CD4-positive, alpha-beta memory T cell (primary cell): ENCODE results near the gene TLL1. TPM values are rescaled to one million over a fixed set of nuclear protein-coding genes. Genes with fewer than 3 reads are reported as not detected.

Experiments used
- CTCF ChIA-PET: fragments of 350-600 bp; sonication (Branson Sonifier 250); formaldehyde crosslinking; loops from one replicate; lab custom pipeline; 2021; ENCODE audit warnings: inconsistent platforms; ENCODE audit not compliant: partially characterized antibody; lab: Charles Lee
- POLR2A ChIA-PET: fragments of 350-600 bp; sonication (Branson Sonifier 250); formaldehyde crosslinking; loops from one replicate; lab custom pipeline; 2021; ENCODE audit not compliant: partially characterized antibody; lab: Charles Lee
- DNase-seq, 5 donors: peaks; one replicate each; pipeline versions ENCODE4 v3.0.0 to v3.0.0-alpha.2; 2020 to 2022; ENCODE audit warnings: mixed read lengths in 1 of 5
- H3K27ac ChIP-seq: one replicate; pipeline ENCODE4 v1.7.0; 2013; ENCODE audit warnings: low read depth, low read length
- H3K27me3 ChIP-seq: 2 replicates; pipeline ENCODE4 v1.7.0; 2013; ENCODE audit warnings: mild to moderate bottlenecking, low read length, moderate library complexity; ENCODE audit not compliant: insufficient read depth
- H3K36me3 ChIP-seq: 2 replicates; pipeline ENCODE4 v1.7.0; 2013; ENCODE audit warnings: mild to moderate bottlenecking, low read length, moderate library complexity; ENCODE audit not compliant: insufficient read depth
- H3K4me1 ChIP-seq: 2 replicates; pipeline ENCODE4 v1.7.0; 2013; ENCODE audit warnings: mild to moderate bottlenecking, low read length, moderate library complexity; ENCODE audit not compliant: insufficient read depth
- H3K4me3 ChIP-seq, 2 donors: one replicate each; pipeline ENCODE4 v1.7.0; 2013; ENCODE audit warnings: low read length in 2 of 2, mild to moderate bottlenecking in 1 of 2
- H3K9me3 ChIP-seq, 2 donors: one replicate each; pipeline ENCODE4 v1.7.0; 2013; ENCODE audit warnings: low read length in 2 of 2, control low read depth in 1 of 2; ENCODE audit not compliant: control insufficient read depth in 1 of 2
- H3K27ac Mint-ChIP-seq, 7 donors: one replicate each; pipeline ENCODE4 v1.8.0; 2020 to 2021; ENCODE audit warnings: mixed read lengths in 7 of 7, mild to moderate bottlenecking in 6 of 7, inconsistent platforms in 3 of 7, moderate library complexity in 3 of 7
- H3K27me3 Mint-ChIP-seq, 2 donors: one replicate each; pipeline ENCODE4 v1.8.0; 2020 to 2021; ENCODE audit warnings: mixed read lengths in 2 of 2
- H3K36me3 Mint-ChIP-seq, 2 donors: one replicate each; pipeline ENCODE4 v1.8.0; 2020 to 2021; ENCODE audit warnings: mixed read lengths in 2 of 2, inconsistent platforms in 1 of 2, mild to moderate bottlenecking in 1 of 2
- H3K4me1 Mint-ChIP-seq, 4 donors: one replicate each; pipeline ENCODE4 v1.8.0; 2020 to 2021; ENCODE audit warnings: mixed read lengths in 4 of 4, mild to moderate bottlenecking in 1 of 4
- H3K4me3 Mint-ChIP-seq, 8 donors: one replicate each; pipeline ENCODE4 v1.8.0; 2020 to 2021; ENCODE audit warnings: mixed read lengths in 8 of 8, mild to moderate bottlenecking in 7 of 8, moderate library complexity in 6 of 8, inconsistent platforms in 3 of 8
- H3K9me3 Mint-ChIP-seq, 8 donors: one replicate each; pipeline ENCODE4 v1.8.0; 2020 to 2021; ENCODE audit warnings: mixed read lengths in 8 of 8, mild to moderate bottlenecking in 5 of 8, inconsistent platforms in 3 of 8, moderate library complexity in 1 of 8
- intact Hi-C: fragments of 100-400 bp; cut with micrococcal nuclease; formaldehyde crosslinking; loops from one replicate; pipeline ENCODE4 v1.15.1; 2023
- polyA plus RNA-seq, 2 donors: library from polyadenylated mRNA; unstranded; fragments of 300-500 nt; fragmentation: Illumina TruSeq; gene quantifications; one replicate each; pipeline ENCODE4 v1.2.3, GENCODE V29; 2021
- total RNA-seq, 2 experiments: library from RNA; stranded (reverse); gene quantifications; one replicate each; pipeline ENCODE4 v1.2.3, GENCODE V29; 2021

The TLL1 gene
- total and polyA plus RNA-seq, 4 experiments from 2014 or later, result not detected

DNA sequence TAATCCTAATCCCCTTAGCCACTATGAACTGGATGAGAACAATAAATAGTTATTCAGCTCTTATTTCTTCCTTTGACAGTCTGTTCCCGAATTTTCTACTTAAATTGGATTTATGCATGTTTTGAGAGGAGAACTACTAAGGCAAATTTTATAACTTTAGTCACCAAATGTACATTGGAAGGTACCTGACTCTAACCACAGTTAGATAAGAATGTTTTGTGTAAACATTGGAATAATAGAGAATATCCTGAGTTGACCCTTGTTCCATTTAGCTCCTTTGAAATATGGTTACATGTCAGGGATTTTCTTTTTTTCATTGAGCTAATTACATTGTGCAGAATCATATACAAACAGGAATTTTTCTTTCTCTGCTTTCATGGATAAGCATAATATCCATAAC is 202.6 kb downstream of the TLL1 start:
- Mint-ChIP-seq H3K27me3 (no peaks in the 10 kb centered on the region), H3K9me3 (peaks cover 0 to 2% (median 0%) of the 10 kb centered on the region in 8 donors), H3K36me3 (no peaks in the 10 kb centered on the region), H3K4me1 (no peaks in the 10 kb centered on the region), H3K4me3 (no peak overlapping the region), H3K27ac (no peak overlapping the region)
- CTCF ChIA-PET, result no interaction called here
- Histone ChIP-seq H3K4me3 (no peak overlapping the region), H3K27me3 (no peaks in the 10 kb centered on the region), H3K36me3 (no peaks in the 10 kb centered on the region), H3K4me1 (no peaks in the 10 kb centered on the region), H3K27ac (no peak overlapping the region), H3K9me3 (no peaks in the 10 kb centered on the region)
- intact Hi-C loops, result no loop called here
- POLR2A ChIA-PET, result no interaction called here
- DNase-seq, result no peak

DNA sequence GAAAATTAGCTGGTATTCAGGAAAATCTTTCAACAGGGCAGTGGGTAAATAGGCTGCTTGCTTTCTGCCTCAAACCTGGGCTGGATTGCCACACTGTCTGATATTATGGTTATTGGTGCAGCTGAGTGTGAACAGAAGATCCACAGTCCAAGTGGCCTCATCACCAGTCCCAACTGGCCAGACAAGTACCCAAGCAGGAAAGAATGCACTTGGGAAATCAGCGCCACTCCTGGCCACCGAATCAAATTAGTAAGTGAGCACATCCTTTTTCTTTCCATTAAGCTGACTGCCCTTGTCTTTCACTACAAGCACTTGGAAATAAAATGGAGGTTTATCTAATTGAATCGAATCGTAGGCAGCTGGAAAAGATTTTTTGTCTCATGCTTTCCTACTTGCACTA is 204.7 kb downstream of the TLL1 start:
- H3K9me3 Mint-ChIP-seq, result peaks cover 0 to 5% (median 0%) of the 10 kb centered on the region in 8 donors
- CTCF ChIA-PET, result interaction anchor here (1.0 kb wide), 1 partner anchor 11 kb away, joined by 4 read pairs; no protein-coding TSS in a partner anchor
- H3K27me3 ChIP-seq, result no peaks in the 10 kb centered on the region
- no peak overlapping the region for H3K27ac ChIP-seq
- H3K9me3 ChIP-seq, result no peaks in the 10 kb centered on the region
- intact Hi-C loops, result no loop called here
- POLR2A ChIA-PET, result no interaction called here
- H3K4me3 Mint-ChIP-seq, result no peak overlapping the region
- no peak overlapping the region for H3K4me3 ChIP-seq
- H3K36me3 Mint-ChIP-seq, result no peaks in the 10 kb centered on the region
- H3K4me1 ChIP-seq, result no peaks in the 10 kb centered on the region
- H3K27ac Mint-ChIP-seq, result no peak overlapping the region
- no peaks in the 10 kb centered on the region for H3K4me1 Mint-ChIP-seq
- no peak for DNase-seq
- H3K27me3 Mint-ChIP-seq, result no peaks in the 10 kb centered on the region
- no peaks in the 10 kb centered on the region for H3K36me3 ChIP-seq

DNA sequence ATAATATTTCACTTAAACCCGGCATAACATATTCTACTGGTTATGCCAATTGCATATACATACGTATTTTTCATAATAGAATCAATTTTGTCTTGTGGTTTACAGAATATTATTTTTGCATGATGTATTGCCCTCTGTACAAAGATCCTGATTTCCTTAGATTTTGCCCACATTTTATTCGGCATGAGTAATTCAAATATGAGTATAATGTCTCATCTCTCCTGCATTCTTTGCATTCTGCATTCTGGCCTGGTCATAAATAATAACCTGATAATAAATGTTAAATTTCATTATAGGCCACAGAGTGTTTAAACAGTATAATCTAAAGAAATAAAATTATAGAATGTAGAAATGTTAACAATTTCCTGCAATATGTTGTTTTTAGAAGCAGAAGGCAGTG is 205.3 kb downstream of the TLL1 start:
- intact Hi-C loops, result no loop called here

DNA sequence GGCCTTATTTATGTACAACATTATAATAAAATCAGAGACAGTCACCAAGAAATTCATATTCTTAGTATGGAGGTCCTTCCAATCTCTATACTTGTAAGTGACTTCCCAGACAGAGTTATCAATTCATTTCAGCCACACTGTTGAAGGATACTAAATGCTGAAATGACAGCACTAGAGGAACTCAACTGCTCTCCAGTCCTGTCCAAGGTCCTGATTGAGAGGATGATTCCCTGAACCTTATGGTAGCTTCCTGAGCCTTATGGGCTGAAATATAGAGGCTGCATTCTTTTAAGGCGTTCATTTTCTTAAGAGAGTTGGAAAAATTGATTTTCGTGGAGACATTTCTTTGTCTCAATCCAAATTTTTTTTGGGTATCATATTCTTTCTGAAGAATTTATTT is 205.9 kb downstream of the TLL1 start:
- no peaks in the 10 kb centered on the region for H3K27me3 Mint-ChIP-seq
- intact Hi-C loops, result no loop called here
- H3K4me1 ChIP-seq, result no peaks in the 10 kb centered on the region
- no peak overlapping the region for H3K27ac ChIP-seq
- H3K4me3 ChIP-seq, result no peak overlapping the region
- DNase-seq, result no peak
- no peaks in the 10 kb centered on the region for H3K4me1 Mint-ChIP-seq
- H3K27ac Mint-ChIP-seq, result no peak overlapping the region
- H3K4me3 Mint-ChIP-seq, result no peak overlapping the region
- ChIA-PET POLR2A (no interaction called here), CTCF (no interaction called here)
- no peaks in the 10 kb centered on the region for H3K27me3 ChIP-seq
- peaks cover 0 to 5% (median 0%) of the 10 kb centered on the region in 8 donors for H3K9me3 Mint-ChIP-seq
- H3K36me3 Mint-ChIP-seq, result no peaks in the 10 kb centered on the region
- no peaks in the 10 kb centered on the region for H3K9me3 ChIP-seq
- H3K36me3 ChIP-seq, result no peaks in the 10 kb centered on the region

More for the DNA sequence above, 205.3 kb downstream of the TLL1 start:
- Mint-ChIP-seq H3K27ac (no peak overlapping the region), H3K27me3 (no peaks in the 10 kb centered on the region), H3K4me1 (no peaks in the 10 kb centered on the region), H3K4me3 (no peak overlapping the region), H3K36me3 (no peaks in the 10 kb centered on the region), H3K9me3 (peaks cover 0 to 5% (median under 1%) of the 10 kb centered on the region in 8 donors)
- ChIA-PET POLR2A (no interaction called here), CTCF (no interaction called here)
- Histone ChIP-seq H3K9me3 (no peaks in the 10 kb centered on the region), H3K27ac (no peak overlapping the region), H3K4me3 (no peak overlapping the region), H3K36me3 (no peaks in the 10 kb centered on the region), H3K4me1 (no peaks in the 10 kb centered on the region), H3K27me3 (no peaks in the 10 kb centered on the region)
- DNase-seq, result no peak

GRCh38 chr4:166087569-166087968 is 214.5 kb downstream of the TLL1 start:
- Histone ChIP-seq H3K9me3 (no peaks in the 10 kb centered on the region), H3K4me3 (no peak overlapping the region), H3K27me3 (no peaks in the 10 kb centered on the region), H3K36me3 (no peaks in the 10 kb centered on the region), H3K27ac (no peak overlapping the region), H3K4me1 (no peaks in the 10 kb centered on the region)
- no peaks in the 10 kb centered on the region for H3K27me3 Mint-ChIP-seq
- ChIA-PET CTCF (no interaction called here), POLR2A (no interaction called here)
- H3K4me1 Mint-ChIP-seq, result no peaks in the 10 kb centered on the region
- DNase-seq, result no peak
- H3K4me3 Mint-ChIP-seq, result no peak overlapping the region
- intact Hi-C loops, result no loop called here
- peaks cover 0 to 2% (median 0%) of the 10 kb centered on the region in 8 donors for H3K9me3 Mint-ChIP-seq
- H3K27ac Mint-ChIP-seq, result no peak overlapping the region
- H3K36me3 Mint-ChIP-seq, result no peaks in the 10 kb centered on the region

GRCh38 chr4:166088576-166088975 is 215.5 kb downstream of the TLL1 start:
- Histone ChIP-seq H3K36me3 (no peaks in the 10 kb centered on the region), H3K4me1 (no peaks in the 10 kb centered on the region), H3K4me3 (no peak overlapping the region), H3K27ac (no peak overlapping the region), H3K9me3 (no peaks in the 10 kb centered on the region), H3K27me3 (no peaks in the 10 kb centered on the region)
- Mint-ChIP-seq H3K27ac (no peak overlapping the region), H3K27me3 (no peaks in the 10 kb centered on the region), H3K4me1 (no peaks in the 10 kb centered on the region), H3K9me3 (peaks cover 0 to 2% (median 0%) of the 10 kb centered on the region in 8 donors), H3K4me3 (no peak overlapping the region), H3K36me3 (no peaks in the 10 kb centered on the region)
- POLR2A ChIA-PET, result no interaction called here
- CTCF ChIA-PET, result interaction anchor here (1.6 kb wide), 1 partner anchor 11 kb away, joined by 4 read pairs; no protein-coding TSS in a partner anchor
- DNase-seq, result no peak
- intact Hi-C loops, result no loop called here

DNA sequence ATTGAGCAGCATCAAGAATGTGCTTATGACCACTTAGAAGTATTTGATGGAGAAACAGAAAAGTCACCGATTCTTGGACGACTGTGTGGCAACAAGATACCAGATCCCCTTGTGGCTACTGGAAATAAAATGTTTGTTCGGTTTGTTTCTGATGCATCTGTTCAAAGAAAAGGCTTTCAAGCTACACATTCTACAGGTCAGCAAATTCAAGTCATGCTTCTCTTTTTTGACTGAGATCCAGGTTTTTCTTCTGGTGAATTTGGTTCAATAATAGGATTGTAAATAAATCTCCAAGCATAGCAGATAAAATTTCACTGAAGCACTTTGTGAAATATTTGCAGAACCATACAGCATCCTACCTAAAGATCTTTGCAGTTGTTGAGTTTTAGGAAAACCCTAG is 218.1 kb downstream of the TLL1 start:
- Histone ChIP-seq H3K9me3 (no peaks in the 10 kb centered on the region), H3K36me3 (no peaks in the 10 kb centered on the region), H3K27me3 (no peaks in the 10 kb centered on the region), H3K4me3 (no peak overlapping the region), H3K27ac (no peak overlapping the region), H3K4me1 (no peaks in the 10 kb centered on the region)
- intact Hi-C loops, result no loop called here
- Mint-ChIP-seq H3K9me3 (no peaks in the 10 kb centered on the region), H3K4me3 (no peak overlapping the region), H3K36me3 (no peaks in the 10 kb centered on the region), H3K27me3 (no peaks in the 10 kb centered on the region), H3K4me1 (no peaks in the 10 kb centered on the region), H3K27ac (no peak overlapping the region)
- ChIA-PET CTCF (interaction anchor here (1.5 kb wide), 1 partner anchor 598 kb away, joined by 8 read pairs; no protein-coding TSS in a partner anchor), POLR2A (no interaction called here)
- DNase-seq, result no peak
